NCI-H82 (cell line): ENCODE data around the gene NMUR1.

ENCODE experiments used
- DNase-seq: peaks from one replicate; lab custom pipeline; 2025; lab: John Stamatoyannopoulos, UW

Gene NMUR1

GRCh38 chr2:231525248-231526163 lies 4.7 kb downstream of the NMUR1 start:
- DNase-seq, result no peak

DNA sequence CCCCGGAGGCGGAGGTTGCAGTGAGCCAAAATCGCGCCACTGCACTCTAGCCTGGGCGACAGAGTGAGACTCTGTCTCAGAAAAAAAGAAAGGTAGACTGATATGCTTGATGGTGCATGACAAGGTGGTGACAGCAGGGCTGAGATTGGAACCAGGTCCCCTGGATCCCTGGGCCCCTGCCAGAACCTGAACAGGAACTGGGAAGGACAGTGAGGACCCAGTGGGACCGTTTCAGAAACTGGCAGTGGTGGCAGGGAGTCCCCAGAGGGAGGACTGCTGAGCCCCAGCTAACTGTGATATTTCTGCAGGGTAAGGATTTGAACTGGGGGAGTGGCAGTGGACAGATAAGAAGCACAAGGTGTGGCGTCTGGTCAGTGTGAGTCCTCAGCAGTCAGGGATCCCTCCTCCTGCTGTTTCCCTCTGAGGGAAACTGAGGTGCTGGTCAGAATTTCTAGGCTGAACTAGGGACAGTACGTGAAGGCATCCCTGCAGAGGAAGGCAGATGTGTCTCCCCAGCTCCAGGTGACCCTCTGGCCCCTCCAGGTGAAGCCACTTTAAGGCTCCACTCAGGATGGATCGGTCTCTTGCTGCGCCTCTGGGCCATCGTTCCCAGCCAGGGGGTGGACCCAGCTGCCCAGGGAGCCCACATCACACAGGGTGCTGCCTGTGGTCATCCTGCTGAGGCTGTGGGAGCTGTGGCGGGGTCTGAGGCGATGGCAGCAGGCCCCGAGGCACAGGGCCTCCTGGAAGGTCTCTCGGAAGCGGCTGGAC lies 5.6 kb downstream of the NMUR1 start:
- no peak for DNase-seq

DNA sequence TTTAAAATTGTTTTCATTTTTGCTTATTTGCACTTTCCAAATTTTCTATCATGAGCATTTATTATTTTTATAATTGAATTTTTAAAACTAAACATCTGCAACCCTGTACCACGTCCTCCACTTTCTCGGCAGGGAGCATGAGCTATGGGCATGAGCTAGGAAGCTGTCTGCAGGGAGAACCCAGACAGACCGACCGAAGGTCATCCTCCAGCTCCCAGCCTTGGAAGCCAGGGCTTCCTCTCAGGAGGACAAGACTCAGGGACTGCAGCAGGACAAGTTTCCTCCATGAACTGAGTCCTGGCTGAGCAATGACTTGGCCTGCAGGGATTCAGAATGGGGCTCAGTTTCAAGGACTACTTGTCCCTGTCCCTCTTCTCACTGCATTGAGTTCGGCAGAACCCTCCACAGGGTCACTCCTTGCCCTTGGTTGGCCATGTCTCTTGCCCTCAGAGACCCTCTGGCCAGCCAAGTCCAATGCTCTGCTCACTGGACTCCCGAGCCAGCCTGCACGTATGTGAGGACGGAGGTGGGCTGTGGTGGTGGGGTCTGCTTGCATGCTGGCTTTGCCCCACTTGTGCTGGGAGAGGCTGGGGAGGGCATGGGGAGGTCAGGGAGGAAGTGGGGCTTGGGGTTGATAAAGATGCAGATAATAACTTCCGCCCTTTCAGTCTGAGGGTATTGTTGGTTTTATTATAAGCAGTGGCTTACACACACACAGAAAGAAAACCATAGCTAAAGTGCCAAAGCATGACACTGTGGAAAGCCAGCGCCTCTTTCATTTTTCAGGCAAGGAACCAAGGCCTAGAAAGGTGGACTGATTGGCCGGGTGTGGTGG lies 6.6 kb downstream of the NMUR1 start:
- DNase-seq, result no peak

GRCh38 chr2:231522418-231523180 lies 7.6 kb downstream of the NMUR1 start:
- DNase-seq, result no peak

- DNase-seq, result no peak
These were observed 8.8 kb downstream of the NMUR1 start for GRCh38 chr2:231521443-231521842.

GRCh38 chr2:231519975-231520555 lies 10.2 kb downstream of the NMUR1 start:
- no peak for DNase-seq

DNA sequence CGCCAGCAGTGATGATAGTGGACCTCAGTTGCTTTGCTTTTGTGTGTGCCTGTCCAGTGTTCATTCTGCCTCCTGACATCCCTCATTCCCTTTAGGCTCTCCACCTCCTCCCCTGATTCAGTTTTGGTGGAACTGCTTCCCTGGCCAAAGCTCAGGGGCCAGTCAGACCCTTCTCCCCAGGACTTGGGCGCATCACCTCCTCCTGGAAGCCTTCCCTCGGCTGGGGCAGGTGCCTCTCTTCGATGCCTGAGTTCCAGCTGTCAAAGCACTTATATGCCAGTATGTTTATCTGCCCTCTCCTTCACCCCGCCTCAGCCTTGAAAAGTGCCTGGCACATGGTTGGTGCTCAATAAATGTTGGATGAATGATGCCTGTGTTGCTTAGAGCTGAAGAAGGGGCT lies 11.5 kb downstream of the NMUR1 start:
- DNase-seq, result no peak

GRCh38 chr2:231515603-231516002 lies 14.6 kb downstream of the NMUR1 start:
- no peak for DNase-seq

DNA sequence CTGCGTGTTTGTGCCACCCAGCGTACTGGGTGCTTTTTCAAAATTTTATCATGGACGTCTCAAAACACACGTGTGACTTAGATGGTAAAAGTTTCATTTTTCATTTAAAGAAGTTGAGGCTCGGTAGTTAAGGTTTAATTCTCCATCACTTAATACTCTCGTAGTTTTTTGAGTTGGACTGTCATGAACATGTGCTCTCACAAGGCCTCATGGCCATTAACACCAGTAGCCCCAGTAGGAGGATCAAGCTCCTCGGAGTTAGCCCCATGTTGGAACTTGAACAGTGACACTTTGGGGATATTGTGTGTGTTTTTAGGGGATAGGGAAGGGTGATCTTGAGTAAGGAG lies 15.3 kb downstream of the NMUR1 start:
- peak; percentile 61 for DNase-seq

DNA sequence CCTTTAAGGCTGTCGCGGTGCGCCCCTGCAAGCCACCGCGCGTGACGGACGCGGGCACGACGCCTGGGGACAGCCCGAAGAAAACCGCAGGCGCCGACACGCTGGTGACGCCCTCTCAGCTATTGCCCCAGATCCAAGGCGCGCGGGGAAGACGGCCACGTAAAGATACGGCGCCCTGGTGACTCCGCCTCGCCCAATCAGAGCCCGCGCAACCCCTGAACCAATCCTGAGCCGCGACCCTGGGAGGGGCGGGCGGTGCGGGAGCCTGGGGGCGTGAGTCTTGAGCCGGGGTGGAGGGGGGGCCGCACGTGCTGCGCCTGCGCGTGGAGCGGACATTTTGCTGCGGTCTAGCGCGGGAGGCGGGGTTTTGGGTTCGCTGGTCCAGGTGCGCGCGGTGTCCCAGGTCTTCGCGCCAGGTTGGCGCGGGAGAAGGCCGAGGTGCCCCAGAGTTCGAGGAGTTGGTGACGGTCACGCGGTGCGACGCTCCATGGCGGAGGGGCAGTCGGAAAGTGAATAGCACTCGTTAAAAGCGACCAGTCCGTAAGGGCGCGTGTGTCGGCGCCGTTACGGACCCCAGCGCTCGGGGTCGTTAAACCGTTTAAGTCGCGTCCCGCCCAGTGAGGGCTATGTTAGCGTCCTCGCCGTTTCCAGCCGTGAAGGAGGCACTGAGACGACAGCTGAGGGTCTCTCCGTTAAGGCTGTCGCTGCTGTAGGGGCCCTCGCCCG lies 15.9 kb downstream of the NMUR1 start:
- DNase-seq, result peak; percentile 99

DNA sequence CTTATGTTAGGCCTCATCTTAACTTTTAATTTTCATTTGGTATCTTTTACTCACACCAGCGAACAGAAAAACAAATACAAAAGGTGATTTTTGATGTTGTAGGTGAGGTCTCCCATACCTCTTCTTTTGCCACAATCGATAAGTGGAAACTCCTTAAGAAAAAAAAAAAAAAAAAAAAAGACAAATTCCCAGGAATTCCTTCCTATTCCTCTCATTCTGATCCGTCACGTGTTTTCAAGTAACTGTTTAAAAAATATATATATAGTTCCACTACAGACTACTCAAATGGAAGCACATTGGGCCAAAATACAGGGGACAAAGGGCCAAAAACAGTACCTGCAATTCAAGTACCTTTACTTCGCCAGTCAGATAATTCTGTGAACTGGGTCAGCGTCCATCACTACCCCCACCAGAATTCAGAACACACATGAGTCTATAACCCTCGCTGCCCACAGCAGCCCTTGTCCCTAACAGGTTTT lies 16.5 kb downstream of the NMUR1 start:
- no peak for DNase-seq

DNA sequence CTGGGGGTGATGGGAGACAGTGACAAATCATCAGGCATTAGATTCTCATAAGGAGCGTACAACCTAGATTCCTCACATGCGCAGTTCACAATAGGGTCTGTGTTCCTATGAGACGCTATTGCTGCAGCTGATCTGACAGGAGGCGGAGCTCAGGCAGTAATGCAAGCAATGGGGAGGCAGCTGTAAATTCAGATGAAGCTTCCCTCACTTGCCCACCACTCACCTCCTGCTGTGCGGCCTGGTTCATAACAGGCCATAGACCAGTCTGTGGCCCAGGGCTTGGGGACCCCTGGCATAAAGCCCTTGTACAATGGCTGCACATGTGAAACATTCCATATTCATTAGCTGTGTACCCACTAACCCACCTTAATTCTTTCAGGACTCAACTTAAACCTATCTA lies 18.0 kb downstream of the NMUR1 start:
- peak; percentile 90 for DNase-seq

DNA sequence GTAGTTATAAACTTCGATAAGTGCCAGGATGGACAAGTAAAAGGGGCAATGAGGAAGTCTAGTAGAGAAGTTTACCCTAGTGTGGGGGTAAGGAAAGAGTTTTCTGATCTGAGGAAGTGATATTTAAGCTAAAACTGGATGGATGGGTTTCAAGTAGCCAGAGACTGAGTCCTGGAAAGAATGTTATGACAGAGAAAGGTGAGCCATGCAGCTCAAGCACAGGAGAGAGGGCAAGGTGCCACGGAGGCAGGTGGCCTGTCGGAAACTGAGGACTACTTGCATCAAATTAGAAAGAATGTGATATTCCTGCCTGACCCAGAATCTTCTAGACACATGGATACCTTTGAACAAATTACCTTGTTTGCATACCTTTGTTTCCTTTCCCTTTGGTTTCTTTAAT lies 26.5 kb downstream of the NMUR1 start:
- DNase-seq, result no peak

GRCh38 chr2:231502596-231502995 lies 27.6 kb downstream of the NMUR1 start:
- DNase-seq, result no peak

GRCh38 chr2:231497651-231498050 lies 32.6 kb downstream of the NMUR1 start:
- no peak for DNase-seq

- no peak for DNase-seq
These were observed 35.6 kb downstream of the NMUR1 start for GRCh38 chr2:231494669-231495068.

DNA sequence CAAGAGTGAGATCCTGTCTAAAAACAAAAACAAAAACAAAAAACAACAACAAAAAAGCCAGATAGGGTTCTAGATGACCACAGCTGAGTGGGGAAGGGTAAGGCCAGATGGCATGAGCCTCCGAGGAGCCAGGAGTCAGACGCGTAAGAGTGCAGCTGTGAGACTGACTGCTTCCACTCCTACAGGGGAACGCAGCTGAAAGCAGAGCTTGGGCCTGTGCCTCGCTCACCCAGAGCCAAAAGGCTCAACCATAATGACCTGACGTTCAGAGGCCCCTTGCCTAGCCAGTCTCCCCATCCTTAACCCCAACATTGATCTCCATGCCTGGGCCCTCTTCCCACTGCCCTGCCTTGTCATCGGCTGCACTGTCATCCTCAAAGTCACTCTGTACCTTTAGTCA lies 39.4 kb downstream of the NMUR1 start:
- DNase-seq, result no peak

DNA sequence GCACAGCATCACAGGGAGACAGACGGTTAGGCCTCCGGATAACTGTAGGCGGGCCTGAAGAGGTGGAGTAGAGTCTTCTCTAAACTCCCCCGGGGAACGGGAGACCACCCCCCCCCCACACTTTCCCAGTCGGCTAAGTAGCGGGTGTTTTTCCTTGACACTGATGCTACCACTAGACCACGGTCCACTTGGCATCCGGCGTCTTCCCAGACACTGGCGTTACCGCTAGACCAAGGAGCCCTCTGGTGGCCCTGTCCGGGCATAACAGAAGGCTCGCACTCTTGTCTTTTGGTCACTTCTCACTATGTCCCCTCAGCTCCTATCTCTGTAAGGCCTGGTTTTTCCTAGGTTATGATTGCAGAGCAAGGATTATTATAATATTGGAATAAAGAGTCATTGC lies 40.3 kb downstream of the NMUR1 start:
- DNase-seq, result no peak

- no peak for DNase-seq
These were observed 41.9 kb downstream of the NMUR1 start for GRCh38 chr2:231488331-231488730.

GRCh38 chr2:231486851-231487596 lies 43.2 kb downstream of the NMUR1 start:
- DNase-seq, result no peak
